A673 (cell line): ENCODE data around the gene KLHDC2. TPM values are rescaled to one million over a fixed set of nuclear protein-coding genes. Genes with fewer than 3 reads are reported as not detected.

Source experiments
- BruUV-seq: library from RNA; stranded (reverse); fragments of 400-500 nt; replicated peaks from 2 replicates; lab custom pipeline; 2021; lab: Mats Ljungman, UMichigan
- CTCF ChIA-PET: fragments of 300-600 bp; sonication (Branson Sonifier 250); formaldehyde crosslinking; loops from one replicate; lab custom pipeline; 2022; ENCODE audit warnings: antibody characterized with exemption; lab: Charles Lee
- POLR2A ChIA-PET: fragments of 300-600 bp; sonication (Branson Sonifier 250); formaldehyde crosslinking; loops from one replicate; lab custom pipeline; 2022; ENCODE audit warnings: antibody characterized with exemption; ENCODE audit not compliant: low non-redundant PET; lab: Charles Lee
- DNase-seq: peaks from one replicate; pipeline ENCODE4 v3.0.0-alpha.2; 2015; ENCODE audit warnings: low spot score
- H3K27ac ChIP-seq: fragments of 200-600 bp; sonication (generic); 2 replicates; pipeline ENCODE4 v1.5.1; 2016; ENCODE audit warnings: mixed run types, low read depth, mild to moderate bottlenecking, mixed read lengths, antibody characterized with exemption, low read length; ENCODE audit not compliant: poor library complexity, severe bottlenecking
- H3K27me3 ChIP-seq: fragments of 200-600 bp; sonication (generic); replicated peaks from 2 replicates; pipeline ENCODE4 v1.6.1; 2017; ENCODE audit warnings: mixed run types, low read depth, mild to moderate bottlenecking, mixed read lengths, antibody characterized with exemption, low read length; ENCODE audit not compliant: insufficient read depth, poor library complexity
- H3K36me3 ChIP-seq: fragments of 200-600 bp; sonication (generic); 2 replicates; pipeline ENCODE4 v1.6.1; 2016; ENCODE audit warnings: mixed run types, mild to moderate bottlenecking, mixed read lengths, antibody characterized with exemption, low read length; ENCODE audit not compliant: insufficient read depth, poor library complexity, severe bottlenecking
- H3K4me1 ChIP-seq: fragments of 200-600 bp; sonication (generic); 2 replicates; pipeline ENCODE4 v1.6.1; 2017; ENCODE audit warnings: mixed run types, mild to moderate bottlenecking, mixed read lengths, antibody characterized with exemption, low read length; ENCODE audit not compliant: insufficient read depth, poor library complexity, severe bottlenecking
- H3K4me3 ChIP-seq: fragments of 200-600 bp; sonication (generic); 2 replicates; pipeline ENCODE4 v1.5.1; 2016; ENCODE audit warnings: low read depth, mixed run types, mild to moderate bottlenecking, mixed read lengths, low read length; ENCODE audit not compliant: poor library complexity, severe bottlenecking
- H3K9me3 ChIP-seq: fragments of 200-600 bp; sonication (generic); 2 replicates; pipeline ENCODE4 v1.6.1; 2016; ENCODE audit warnings: mixed run types, low read depth, mild to moderate bottlenecking, mixed read lengths, antibody characterized with exemption, low read length; ENCODE audit not compliant: poor library complexity, severe bottlenecking
- EZH2 ChIP-seq: fragments of 200-600 bp; sonication (generic); IDR thresholded peaks from 2 replicates; pipeline ENCODE4 v1.6.1; 2017; ENCODE audit warnings: borderline replicate concordance, low read depth, mild to moderate bottlenecking, mixed read lengths, antibody characterized with exemption, low read length; ENCODE audit not compliant: poor library complexity, severe bottlenecking
- intact Hi-C: fragments of 100-400 bp; cut with micrococcal nuclease; formaldehyde crosslinking; loops from one replicate; pipeline ENCODE4 v1.10.0; 2022; ENCODE audit not compliant: unreplicated experiment
- total RNA-seq: library from RNA; stranded (reverse); gene quantifications from 2 replicates; pipeline ENCODE4 v1.2.3, GENCODE V29; 2021
- TF ChIP-seq, protein P1 (sequence below): fragments of 300-800, 200-600 bp; sonication (generic); conservative IDR thresholded peaks from 2 replicates; pipeline ENCODE4 v1.5.1; 2017; ENCODE audit warnings: low read depth, mild to moderate bottlenecking, antibody characterized with exemption, low read length, moderate library complexity, mixed read lengths

The KLHDC2 gene
- total RNA-seq, 1 experiment from 2014 or later: 34.0 TPM

- Histone ChIP-seq H3K36me3 (no peaks in the 10 kb centered on the region), H3K4me3 (peak overlapping the region; percentile 99), H3K9me3 (no peaks in the 10 kb centered on the region), H3K4me1 (no peaks in the 10 kb centered on the region), H3K27me3 (no peaks in the 10 kb centered on the region), H3K27ac (peak overlapping the region; percentile 98)
- POLR2A ChIA-PET: no interaction called here
- intact Hi-C loops: loop anchor here (2.0 kb wide), 2 partner anchors 76 to 134 kb away; partner anchors contain the start of genes DNAAF2 and KLHDC1
- no TSS peak for BruUV-seq
- DNase-seq: peak; percentile 47
- CTCF ChIA-PET: interaction anchor here (1.8 kb wide), 1 partner anchor 134 kb away, joined by 23 read pairs; no protein-coding TSS in a partner anchor
- TF ChIP-seq EZH2: no peak
- TF ChIP-seq, protein P1, sequence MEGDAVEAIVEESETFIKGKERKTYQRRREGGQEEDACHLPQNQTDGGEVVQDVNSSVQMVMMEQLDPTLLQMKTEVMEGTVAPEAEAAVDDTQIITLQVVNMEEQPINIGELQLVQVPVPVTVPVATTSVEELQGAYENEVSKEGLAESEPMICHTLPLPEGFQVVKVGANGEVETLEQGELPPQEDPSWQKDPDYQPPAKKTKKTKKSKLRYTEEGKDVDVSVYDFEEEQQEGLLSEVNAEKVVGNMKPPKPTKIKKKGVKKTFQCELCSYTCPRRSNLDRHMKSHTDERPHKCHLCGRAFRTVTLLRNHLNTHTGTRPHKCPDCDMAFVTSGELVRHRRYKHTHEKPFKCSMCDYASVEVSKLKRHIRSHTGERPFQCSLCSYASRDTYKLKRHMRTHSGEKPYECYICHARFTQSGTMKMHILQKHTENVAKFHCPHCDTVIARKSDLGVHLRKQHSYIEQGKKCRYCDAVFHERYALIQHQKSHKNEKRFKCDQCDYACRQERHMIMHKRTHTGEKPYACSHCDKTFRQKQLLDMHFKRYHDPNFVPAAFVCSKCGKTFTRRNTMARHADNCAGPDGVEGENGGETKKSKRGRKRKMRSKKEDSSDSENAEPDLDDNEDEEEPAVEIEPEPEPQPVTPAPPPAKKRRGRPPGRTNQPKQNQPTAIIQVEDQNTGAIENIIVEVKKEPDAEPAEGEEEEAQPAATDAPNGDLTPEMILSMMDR: no peak
Observed at GRCh38 chr14:49768301-49769121, 558 bp downstream of the KLHDC2 start.

DNA sequence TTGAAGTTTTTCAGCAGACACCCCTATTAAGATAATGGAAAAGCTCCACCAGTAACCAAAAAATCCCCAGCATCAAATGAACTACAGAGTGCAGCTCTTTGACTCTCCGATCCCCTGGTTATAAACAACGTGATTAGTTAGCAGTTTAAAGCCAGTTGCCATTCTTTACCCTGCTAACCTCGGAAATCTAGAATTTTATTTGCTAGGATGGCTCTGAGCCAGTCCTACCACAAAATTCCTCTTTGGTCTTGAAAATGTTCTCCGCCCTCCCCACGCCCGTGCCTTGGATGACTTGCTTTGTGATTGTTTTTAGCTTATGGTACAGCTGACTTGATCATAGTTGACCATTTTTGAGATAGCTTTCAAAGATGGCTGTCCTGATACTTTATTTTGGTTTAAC lies 1.2 kb downstream of the KLHDC2 start:
- Histone ChIP-seq H3K27me3 (no peaks in the 10 kb centered on the region), H3K27ac (peak overlapping the region; percentile 98), H3K4me3 (peak overlapping the region; percentile 99), H3K4me1 (no peaks in the 10 kb centered on the region), H3K9me3 (no peaks in the 10 kb centered on the region), H3K36me3 (peaks cover 4% of the 10 kb centered on the region)
- intact Hi-C loops: loop anchor here (2.0 kb wide), 2 partner anchors 76 to 134 kb away; partner anchors contain the start of genes DNAAF2 and KLHDC1
- TSS peak; percentile 60 for BruUV-seq
- ChIA-PET CTCF (interaction anchor here (1.2 kb wide), 1 partner anchor 135 kb away, joined by 3 read pairs; no protein-coding TSS in a partner anchor), POLR2A (interaction anchor here (0.6 kb wide), 1 partner anchor 34 kb away, joined by 3 read pairs; no protein-coding TSS in a partner anchor)
- TF ChIP-seq, protein P1: no peak
- no peak for TF ChIP-seq EZH2
- DNase-seq: no peak

DNA sequence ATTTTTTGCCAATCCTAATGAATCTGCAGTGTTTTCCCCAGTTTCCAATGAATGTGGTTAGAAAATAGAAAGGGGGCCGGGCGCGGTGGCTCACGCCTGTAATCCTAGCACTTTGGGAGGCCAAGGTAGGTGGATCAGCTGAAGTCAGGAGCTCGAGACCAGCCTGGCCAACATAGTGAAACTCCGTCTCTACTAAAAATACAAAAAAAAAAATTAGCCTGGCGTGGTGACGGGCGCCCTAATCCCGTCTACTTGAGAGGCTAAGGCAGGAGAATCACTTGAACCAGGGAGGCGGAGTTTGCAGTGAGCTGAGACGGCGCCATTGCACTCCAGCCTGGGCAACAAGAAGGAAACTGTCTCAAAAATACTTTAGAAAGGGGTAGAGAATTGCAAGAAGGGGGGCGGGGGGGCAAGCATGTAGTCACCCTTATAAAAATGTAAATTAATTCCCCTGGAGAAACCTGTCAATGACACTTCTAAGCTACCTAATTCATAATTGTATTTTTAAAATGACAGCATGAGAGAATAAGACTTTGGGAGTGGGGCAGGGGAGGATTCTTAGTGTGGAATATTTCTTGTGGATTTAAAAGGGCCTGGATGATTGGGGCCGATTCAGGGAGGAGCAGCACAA lies 1.7 kb downstream of the KLHDC2 start:
- no peaks in the 10 kb centered on the region for H3K4me1 ChIP-seq
- intact Hi-C loops: loop anchor here (2.0 kb wide), 2 partner anchors 77 to 135 kb away; partner anchors contain the start of genes DNAAF2 and KLHDC1
- H3K27me3 ChIP-seq: no peaks in the 10 kb centered on the region
- CTCF ChIA-PET: interaction anchor here (0.6 to 1.2 kb wide), 2 partner anchors 84 to 136 kb away, joined by 3 read pairs; no protein-coding TSS in a partner anchor
- POLR2A ChIA-PET: interaction anchor here (0.6 kb wide), 1 partner anchor 34 kb away, joined by 3 read pairs; no protein-coding TSS in a partner anchor
- TF ChIP-seq, protein P1: no peak
- no peak for TF ChIP-seq EZH2
- H3K9me3 ChIP-seq: no peaks in the 10 kb centered on the region
- DNase-seq: peak; percentile 24
- peaks cover 10% of the 10 kb centered on the region for H3K36me3 ChIP-seq
- H3K27ac ChIP-seq: peak overlapping the region; percentile 98
- BruUV-seq: no TSS peak
- H3K4me3 ChIP-seq: peak overlapping the region; percentile 99
